Neural crest cell (in vitro differentiated cells): Measurements from ENCODE around the gene C11orf71. TPM values are rescaled to one million over a fixed set of nuclear protein-coding genes. Genes with fewer than 3 reads are reported as not detected.

Source experiments
- DNase-seq: peaks from one replicate; pipeline ENCODE4 v3.0.0; 2021; ENCODE audit warnings: low read depth, mixed read lengths, low spot score
- H3K27ac Mint-ChIP-seq: one replicate; pipeline ENCODE4 v1.8.0; 2021; ENCODE audit warnings: mild to moderate bottlenecking, mixed read lengths; ENCODE audit not compliant: unreplicated experiment
- H3K27me3 Mint-ChIP-seq: 2 replicates; pipeline ENCODE4 v1.8.0; 2021; ENCODE audit warnings: low read depth, mild to moderate bottlenecking, mixed read lengths
- H3K36me3 Mint-ChIP-seq: 2 replicates; pipeline ENCODE4 v1.8.0; 2021; ENCODE audit warnings: low read depth, mild to moderate bottlenecking, mixed read lengths
- H3K4me1 Mint-ChIP-seq: 2 replicates; pipeline ENCODE4 v1.8.0; 2021; ENCODE audit warnings: mixed read lengths
- H3K4me3 Mint-ChIP-seq: one replicate; pipeline ENCODE4 v1.8.0; 2021; ENCODE audit warnings: mild to moderate bottlenecking, mixed read lengths
- H3K9me3 Mint-ChIP-seq: 2 replicates; pipeline ENCODE4 v1.8.0; 2021; ENCODE audit warnings: mixed read lengths
- total RNA-seq: library from RNA; stranded (reverse); gene quantifications from 2 replicates; pipeline ENCODE4 v1.2.1, GENCODE V29; 2021
- TF ChIP-seq, protein P1 (sequence below): fragments of 200-600 bp; sonication (generic); conservative IDR thresholded peaks from 2 replicates; pipeline ENCODE4 v1.5.0; 2021; ENCODE audit warnings: antibody characterized with exemption, mild to moderate bottlenecking

C11orf71 gene
- total RNA-seq, 1 donor from 2014 or later, result 7.4 TPM

GRCh38 chr11:114399490-114400215, 658 bp downstream of the C11orf71 start:
- Mint-ChIP-seq H3K4me1 (peaks cover 34% of the 10 kb centered on the region), H3K27ac (peak overlapping the region; percentile 99), H3K36me3 (no peaks in the 10 kb centered on the region), H3K9me3 (no peaks in the 10 kb centered on the region), H3K27me3 (no peaks in the 10 kb centered on the region), H3K4me3 (peak overlapping the region; percentile 97)
- TF ChIP-seq, protein P1, sequence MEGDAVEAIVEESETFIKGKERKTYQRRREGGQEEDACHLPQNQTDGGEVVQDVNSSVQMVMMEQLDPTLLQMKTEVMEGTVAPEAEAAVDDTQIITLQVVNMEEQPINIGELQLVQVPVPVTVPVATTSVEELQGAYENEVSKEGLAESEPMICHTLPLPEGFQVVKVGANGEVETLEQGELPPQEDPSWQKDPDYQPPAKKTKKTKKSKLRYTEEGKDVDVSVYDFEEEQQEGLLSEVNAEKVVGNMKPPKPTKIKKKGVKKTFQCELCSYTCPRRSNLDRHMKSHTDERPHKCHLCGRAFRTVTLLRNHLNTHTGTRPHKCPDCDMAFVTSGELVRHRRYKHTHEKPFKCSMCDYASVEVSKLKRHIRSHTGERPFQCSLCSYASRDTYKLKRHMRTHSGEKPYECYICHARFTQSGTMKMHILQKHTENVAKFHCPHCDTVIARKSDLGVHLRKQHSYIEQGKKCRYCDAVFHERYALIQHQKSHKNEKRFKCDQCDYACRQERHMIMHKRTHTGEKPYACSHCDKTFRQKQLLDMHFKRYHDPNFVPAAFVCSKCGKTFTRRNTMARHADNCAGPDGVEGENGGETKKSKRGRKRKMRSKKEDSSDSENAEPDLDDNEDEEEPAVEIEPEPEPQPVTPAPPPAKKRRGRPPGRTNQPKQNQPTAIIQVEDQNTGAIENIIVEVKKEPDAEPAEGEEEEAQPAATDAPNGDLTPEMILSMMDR, result no peak
- no peak for DNase-seq

DNA sequence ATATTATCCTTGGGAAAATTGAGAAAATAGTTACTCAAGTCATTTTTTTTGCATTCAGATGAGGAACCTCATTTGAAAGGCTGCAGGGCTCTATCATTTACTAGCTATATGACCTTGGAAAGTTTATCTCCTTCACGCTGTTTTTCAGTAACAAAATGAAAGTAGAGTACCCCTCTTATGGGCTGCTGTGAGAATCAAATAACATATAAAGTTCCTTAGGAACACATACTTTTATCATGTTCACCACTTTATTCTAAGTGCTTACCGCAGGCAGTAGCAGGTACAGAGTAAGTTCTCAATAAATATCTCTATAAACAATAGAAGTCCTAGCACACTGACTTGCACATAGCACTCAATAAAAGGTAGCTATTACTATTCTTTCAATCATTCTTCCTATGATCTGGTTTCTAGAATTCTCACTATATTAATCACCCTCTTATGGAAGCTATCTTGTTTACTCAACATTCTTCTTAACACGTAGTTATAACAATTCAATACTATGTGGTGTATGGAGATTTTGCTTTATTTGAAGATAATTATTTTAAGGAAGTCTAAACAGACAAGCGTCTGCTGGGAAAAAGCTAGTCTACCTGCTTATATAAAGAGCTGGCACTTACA, 1.9 kb downstream of the C11orf71 start:
- TF ChIP-seq, protein P1, result no peak
- no peak for DNase-seq
- Mint-ChIP-seq H3K9me3 (no peaks in the 10 kb centered on the region), H3K4me3 (peak overlapping the region; percentile 97), H3K27ac (no peak overlapping the region), H3K27me3 (no peaks in the 10 kb centered on the region), H3K4me1 (peaks cover 34% of the 10 kb centered on the region), H3K36me3 (no peaks in the 10 kb centered on the region)

DNA sequence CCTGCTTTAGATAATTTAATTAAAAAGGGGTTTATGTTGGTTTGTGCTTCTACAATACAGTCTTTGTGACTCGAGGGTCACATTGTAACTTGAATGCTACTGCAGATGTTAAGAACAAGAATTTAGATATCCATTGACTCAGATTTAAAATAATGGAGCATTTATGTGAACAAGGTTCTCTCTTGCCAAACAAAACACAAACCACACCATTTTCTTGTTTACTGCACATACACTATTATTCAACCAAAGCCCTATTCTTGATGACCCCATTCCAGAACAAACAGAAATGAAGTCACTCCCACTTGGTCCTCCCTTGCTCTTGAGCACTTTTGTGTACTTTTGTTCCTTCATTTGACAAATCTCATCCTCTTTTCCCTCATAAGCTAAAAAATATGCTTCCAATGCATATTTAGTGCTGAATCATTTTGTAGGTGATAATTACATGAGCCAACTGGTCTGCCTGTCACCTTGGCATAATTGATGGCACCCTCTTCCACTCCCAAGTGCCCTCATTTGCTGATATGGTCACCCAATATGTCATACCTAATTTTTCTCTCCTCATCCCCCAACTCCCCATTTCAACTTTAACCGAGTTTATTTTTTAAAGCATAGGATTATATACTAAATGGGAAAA, 2.8 kb downstream of the C11orf71 start:
- H3K4me1 Mint-ChIP-seq, result peaks cover 29% of the 10 kb centered on the region
- H3K27me3 Mint-ChIP-seq, result no peaks in the 10 kb centered on the region
- TF ChIP-seq, protein P1, result no peak
- H3K9me3 Mint-ChIP-seq, result no peaks in the 10 kb centered on the region
- DNase-seq, result no peak
- H3K27ac Mint-ChIP-seq, result no peak overlapping the region
- H3K4me3 Mint-ChIP-seq, result no peak overlapping the region
- no peaks in the 10 kb centered on the region for H3K36me3 Mint-ChIP-seq

GRCh38 chr11:114396916-114397315, 3.4 kb downstream of the C11orf71 start:
- H3K27me3 Mint-ChIP-seq, result no peaks in the 10 kb centered on the region
- no peak overlapping the region for H3K27ac Mint-ChIP-seq
- TF ChIP-seq, protein P1, result no peak
- no peaks in the 10 kb centered on the region for H3K9me3 Mint-ChIP-seq
- no peak overlapping the region for H3K4me3 Mint-ChIP-seq
- peaks cover 26% of the 10 kb centered on the region for H3K4me1 Mint-ChIP-seq
- DNase-seq, result no peak
- no peaks in the 10 kb centered on the region for H3K36me3 Mint-ChIP-seq

DNA sequence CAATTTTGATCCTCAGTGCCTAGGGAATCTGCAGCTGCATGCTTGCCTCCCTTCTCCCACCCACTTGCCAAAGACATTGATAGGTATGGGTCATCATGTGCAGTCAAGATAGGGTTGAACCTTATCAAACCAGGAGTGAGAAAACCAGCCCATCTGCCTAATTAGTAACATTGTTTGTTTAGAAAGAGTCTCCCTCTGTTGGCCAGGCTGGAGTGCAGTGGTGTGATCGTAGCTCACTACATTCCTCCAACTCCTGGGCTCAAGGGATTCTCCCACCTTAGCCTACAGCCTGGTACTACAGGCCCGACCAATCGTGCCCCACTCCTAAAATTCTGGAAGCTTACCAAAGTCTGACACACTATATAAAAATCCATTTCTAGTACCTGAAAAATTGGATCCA, 4.6 kb downstream of the C11orf71 start:
- DNase-seq, result no peak
- no peak overlapping the region for H3K27ac Mint-ChIP-seq

More for the DNA sequence above, 4.6 kb downstream of the C11orf71 start:
- TF ChIP-seq, protein P1, result no peak
- no peaks in the 10 kb centered on the region for H3K9me3 Mint-ChIP-seq
- peaks cover 20% of the 10 kb centered on the region for H3K4me1 Mint-ChIP-seq
- no peaks in the 10 kb centered on the region for H3K36me3 Mint-ChIP-seq
- peak overlapping the region; percentile 52 for H3K4me3 Mint-ChIP-seq
- no peaks in the 10 kb centered on the region for H3K27me3 Mint-ChIP-seq
